Mesenteric fat pad (tissue), 1 donor: ENCODE measurements around the gene SSNA1. TPM values are rescaled to one million over a fixed set of nuclear protein-coding genes. Genes with fewer than 3 reads are reported as not detected.

Experiments
- DNase-seq: peaks from one replicate; pipeline ENCODE4 v3.0.0-alpha.2; 2020; ENCODE audit warnings: low spot score
- total RNA-seq: library from RNA; stranded (reverse); fragmentation: NEBNext Ultra II Directional; extraction: Animal tissue kit (Norgen Biotek cat#: 25700); gene quantifications from one replicate; pipeline ENCODE4 v1.2.1, GENCODE V29; 2021
- donor health status: DM: yes; HTN: yes; CAD: no.

SSNA1 gene
- total RNA-seq, 1 donor from 2014 or later, result 53.3 TPM

DNA sequence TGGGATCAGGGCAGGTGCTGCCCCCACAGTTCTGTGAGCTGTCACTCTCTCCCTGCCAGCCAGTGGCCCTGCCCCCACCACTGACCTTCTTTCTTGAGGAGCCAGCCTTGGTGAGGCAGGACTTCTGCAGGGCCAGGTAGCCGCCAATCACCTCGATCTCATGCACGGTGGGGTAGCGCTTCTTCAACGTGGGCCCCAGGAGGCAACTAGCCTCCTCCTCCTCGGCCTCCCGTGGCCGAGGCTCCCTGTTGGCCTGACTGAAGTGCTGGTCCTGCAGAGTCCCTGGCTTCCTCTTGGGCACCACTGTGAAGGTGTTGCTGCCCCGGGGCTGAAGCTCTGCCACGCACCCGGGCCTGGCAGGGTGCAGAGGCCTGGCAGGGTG lies 10.4 kb downstream of the SSNA1 start:
- DNase-seq, result no peak

DNA sequence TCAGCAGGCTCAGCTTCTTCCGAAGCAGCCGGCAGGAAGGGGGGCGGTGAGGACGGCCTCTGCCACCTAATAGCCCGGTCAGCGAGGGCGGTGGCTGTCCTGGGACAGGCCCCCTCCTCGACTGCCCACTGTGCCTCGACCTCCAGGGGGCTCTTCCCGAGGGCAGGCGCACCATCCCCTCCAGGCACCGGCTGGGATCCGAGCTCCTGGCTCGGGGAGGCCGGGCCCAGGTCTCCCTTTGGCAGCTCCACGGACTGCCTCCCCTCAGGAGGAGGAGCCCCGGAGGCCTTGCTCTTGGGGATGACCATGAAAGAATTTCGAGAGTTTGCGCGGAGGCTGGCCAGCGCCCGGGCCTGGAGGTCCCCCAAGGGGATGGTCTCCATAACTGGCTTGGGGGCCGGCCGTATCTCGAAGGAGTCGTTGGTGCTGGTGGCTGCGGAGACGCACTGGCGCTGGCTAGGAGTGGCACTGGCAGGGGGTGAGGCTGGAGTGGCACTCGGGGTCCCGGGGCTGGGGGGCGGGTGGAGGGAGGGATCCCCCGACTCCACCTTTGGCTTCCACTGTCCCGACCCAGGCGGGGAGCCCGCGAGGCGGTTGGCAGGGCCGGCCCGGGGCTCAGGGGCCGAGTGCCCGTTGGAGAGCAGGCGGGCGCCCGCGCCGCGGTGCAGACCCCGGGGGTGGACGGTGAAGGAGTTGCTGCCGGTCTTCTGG lies 11.1 kb downstream of the SSNA1 start:
- DNase-seq, result no peak

DNA sequence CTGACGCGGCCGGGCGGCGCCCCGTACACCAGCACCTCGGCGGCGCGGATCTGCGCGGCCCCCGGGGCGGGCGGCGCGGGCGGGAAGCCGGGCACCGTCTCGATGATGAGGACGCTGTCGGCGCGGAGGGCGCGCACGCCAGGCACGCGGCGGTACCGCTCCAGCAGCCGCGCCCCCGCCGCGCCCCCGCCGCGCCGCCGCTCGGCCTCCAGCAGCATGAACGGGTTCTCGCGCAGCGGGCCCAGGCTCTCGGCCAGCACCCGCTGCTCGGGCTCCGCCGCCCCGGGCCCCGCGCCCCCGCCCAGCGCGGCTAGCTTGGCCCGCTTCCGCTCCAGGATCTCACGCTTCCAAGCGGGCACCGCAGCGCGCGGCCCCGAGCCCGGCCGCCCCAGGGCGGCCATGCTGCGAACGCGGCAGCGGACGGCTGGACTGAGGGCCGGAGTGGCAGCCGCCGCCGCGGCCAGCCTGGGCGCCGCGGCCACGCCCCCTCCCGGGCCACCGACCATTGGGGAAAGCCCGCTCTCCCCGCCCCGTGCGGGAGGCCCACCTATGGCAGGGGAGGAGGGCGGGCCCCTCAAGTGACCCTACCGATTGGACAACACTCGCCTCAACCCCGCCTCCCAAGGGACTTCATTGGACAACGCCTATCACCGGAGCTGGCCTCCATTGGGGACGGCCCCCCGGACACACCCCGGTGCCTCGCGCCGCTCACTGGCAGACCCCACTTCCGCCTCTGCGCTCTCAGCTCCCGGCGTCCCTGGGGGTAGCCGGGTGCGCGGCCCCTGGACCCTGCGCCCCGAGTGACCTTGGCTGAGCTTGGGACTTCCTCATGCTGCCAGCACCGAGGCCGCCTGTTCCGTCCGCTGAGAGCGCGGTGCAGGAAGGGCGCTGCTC lies 12.1 kb downstream of the SSNA1 start, which contains the start of gene TPRN:
TPRN (minus strand) TSS at position 431 of the 894 bp plus-strand sequence; CDS start at position 401, 30 bp downstream.
- DNase-seq, result peak; percentile 99

DNA sequence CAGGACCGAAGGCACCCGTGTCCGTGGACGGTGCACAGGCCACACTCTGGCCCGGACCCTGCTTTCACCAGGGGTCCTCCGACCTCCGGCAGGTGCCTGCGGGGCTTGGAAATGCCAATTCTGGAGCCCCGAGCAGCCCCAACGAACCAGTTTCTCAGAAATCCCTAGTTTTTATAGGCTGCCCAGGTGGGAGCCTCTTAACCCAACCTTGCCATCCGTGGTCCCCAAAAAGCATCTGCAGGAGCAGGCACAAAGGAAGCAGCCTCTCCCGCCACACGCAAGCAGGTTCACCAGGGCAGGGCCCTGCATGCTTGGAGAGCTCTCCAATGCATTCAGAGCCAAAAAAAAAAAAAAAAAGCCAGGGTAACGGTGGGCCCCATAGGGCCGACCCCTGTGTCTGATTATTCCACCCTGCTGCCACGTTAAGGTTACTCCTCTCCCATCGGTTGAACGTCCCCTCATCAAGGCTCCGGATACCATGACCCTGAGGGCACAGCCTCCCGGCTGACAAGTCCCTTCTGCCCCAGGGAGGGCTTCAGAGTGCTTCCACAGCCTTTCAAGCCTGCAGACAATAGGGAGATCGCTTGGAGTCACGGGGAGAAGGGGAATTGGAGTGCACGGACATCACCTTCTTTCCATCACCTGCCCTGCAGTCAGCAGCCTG lies 12.9 kb downstream of the SSNA1 start:
- DNase-seq, result no peak

DNA sequence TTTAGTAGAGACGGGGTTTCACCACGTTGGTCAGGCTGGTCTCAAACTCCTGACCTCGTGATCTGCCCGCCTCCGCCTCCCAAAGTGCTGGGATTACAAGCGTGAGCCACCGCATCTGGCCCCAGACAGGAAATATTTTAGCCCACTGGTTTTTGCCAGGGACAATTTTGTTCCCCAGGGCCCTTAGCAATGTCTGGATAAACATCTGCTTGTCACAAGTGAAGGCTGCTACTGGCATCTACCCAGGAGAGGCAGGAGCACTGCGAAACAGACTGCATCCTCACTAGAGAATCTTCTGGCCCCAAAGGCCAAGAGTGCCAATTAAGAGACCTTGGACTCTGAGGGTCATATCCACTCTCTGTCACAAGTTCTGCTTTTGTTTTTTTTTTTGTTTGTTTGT lies 14.5 kb downstream of the SSNA1 start:
- DNase-seq, result no peak

DNA sequence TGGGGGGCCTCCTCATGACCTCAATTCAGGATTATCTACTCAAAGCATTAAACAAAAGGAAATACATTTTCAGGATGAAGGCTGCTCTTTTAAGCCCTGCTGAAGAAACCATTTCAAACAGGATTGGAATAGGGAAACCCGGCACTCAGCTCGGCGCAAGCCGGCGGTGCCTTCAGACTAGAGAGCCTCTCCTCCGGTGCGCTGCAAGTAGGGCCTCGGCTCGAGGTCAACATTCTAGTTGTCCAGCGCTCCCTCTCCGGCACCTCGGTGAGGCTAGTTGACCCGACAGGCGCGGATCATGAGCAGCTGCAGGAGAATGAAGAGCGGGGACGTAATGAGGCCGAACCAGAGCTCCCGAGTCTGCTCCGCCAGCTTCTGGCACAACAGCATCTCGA lies 16.3 kb downstream of the SSNA1 start:
- DNase-seq, result no peak

DNA sequence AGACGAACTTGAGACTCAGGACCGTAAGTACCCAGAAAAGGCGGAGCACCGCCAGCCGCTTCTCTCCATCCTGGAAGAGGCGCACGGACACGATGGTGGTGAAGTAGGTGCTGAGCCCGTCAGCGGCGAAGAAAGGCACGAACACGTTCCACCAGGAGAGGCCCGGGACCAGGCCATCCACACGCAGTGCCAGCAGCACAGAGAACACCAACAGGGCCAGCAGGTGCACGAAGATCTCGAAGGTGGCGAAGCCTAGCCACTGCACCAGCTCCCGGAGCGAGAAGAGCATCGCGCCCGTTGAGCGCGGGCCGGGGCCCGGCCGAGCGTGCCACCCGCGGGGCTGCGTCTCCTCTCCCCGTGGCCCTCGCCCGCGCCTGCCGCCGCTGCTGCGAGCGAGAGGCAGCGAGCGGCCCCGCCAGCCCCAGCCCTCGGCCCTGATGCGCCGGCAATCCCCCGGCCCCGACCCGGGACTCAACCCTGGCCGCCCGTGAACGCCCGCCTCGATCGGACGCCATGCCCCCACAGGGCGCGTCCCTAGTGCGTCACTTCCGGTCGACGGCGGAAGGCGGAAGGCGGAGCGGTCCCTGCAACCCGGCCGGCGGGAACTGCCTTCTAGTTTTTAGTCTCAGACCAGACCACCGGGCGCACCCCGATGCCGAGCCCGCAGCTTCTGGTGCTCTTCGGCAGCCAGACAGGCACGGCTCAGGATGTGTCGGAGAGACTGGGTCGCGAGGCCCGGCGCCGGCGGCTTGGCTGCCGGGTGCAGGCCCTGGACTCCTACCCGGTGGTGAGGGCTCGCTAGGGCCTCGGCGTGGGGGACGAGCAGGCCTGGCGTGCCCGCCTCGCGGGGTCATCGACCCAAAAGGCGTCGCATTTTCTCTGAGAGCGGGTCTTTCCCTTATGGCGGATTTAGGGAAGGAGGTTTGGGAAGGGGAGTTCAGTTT lies 16.9 kb downstream of the SSNA1 start, which contains the start of the genes NDOR1 and TMEM203:
NDOR1 (plus strand) TSS at position 575 of the 944 bp plus-strand sequence; CDS start at position 653, 78 bp downstream.
TMEM203 (minus strand) TSS at position 523 of the 944 bp plus-strand sequence; CDS start at position 289, 234 bp downstream.
- peak; percentile 98 for DNase-seq

DNA sequence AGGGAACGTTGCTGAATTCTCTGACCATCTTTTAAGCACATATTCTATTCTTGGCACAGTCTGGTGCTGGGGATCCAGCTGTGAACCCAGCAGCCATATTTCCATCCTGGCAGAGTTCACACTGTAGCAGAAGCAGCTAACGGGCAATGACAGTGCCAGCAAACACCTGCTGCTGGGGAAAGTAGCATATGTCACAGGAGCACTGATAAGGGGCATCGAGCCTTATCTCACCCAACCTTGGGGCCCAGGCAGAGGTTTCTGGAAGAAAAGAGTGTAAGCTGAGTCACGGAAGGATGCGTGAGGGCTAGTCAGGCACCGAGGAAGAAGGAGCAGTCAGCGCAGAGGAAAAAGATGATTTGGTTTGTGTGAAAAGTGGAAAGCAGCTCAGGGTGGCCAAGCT lies 18.1 kb downstream of the SSNA1 start:
- no peak for DNase-seq

DNA sequence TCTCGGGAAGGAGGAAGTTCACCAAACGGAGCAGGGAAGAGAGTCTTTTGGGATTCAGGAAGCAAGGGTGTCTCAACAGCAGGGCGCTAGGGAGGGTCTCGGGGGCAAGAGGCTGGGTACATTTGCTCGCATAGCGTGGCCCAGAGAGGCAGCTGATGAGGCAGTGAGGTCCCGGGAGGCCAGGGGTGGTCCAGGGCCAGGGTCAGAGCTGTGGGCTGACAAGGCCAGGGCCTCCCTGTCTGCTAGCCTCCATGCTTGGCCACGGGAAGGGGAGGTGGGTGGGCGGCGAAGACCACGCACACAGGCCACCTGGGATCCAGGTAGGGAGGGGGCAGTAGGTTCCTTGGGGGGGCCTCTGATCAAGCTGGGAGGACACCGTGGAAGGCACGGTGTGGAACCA lies 23.1 kb downstream of the SSNA1 start:
- no peak for DNase-seq

DNA sequence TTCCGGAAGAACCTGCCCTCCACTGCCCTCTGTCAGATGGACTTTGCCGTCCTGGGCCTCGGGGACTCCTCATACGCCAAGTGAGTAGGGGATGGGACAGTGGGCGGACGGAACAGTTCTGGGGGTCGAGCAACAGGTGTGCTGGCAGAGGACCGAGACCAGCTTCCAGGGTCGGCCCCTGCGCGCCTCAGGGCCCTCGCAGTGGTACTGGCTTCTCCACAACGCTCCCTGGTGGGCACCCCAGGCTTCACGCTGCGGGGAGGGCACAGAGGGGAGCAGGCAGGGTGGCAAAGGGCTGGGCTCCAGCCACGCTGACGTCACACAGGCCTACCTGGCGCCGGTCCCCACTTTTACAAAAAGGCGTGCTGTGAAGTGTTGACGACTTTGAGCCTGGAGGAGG lies 24.0 kb downstream of the SSNA1 start:
- no peak for DNase-seq

DNA sequence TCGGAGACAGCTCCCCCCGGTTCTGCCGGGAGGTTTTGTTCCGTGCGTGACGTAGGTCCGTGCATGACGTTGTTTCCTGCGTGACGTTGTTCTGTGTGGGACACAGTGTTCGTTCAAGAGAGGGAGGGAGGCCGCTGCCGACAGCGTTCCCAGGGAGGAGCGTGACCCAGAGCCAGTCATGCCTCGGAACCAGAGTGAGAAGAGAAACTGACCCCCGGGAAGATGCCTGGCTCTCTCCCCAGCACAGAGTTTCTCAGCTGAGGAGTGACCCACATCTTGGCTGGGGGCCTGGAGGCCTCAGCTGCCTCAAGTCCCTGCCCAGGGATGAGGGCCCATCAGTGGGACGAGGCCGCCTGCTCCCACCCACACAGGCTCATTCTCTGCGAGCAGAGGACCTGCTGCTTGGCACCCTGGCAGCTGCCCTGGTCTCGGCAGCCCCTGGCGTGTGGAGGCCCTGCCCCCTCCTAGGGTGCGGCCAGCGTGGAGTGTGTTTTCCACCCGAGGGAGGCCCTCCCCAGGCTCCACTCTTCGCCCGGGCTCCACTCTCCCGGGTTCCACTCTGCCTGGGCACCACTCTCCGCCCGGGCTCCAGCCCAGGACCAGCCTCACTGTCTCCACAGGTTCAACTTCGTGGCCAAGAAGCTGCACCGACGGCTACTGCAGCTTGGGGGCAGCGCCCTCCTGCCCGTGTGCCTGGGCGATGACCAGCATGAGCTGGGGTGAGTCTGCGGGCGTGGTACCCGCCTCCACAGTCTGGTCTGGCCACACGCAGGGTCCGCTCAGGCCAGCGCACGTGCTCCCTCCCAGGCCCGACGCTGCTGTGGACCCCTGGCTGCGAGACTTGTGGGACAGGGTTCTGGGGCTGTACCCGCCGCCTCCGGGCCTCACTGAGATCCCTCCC lies 24.9 kb downstream of the SSNA1 start:
- no peak for DNase-seq

DNA sequence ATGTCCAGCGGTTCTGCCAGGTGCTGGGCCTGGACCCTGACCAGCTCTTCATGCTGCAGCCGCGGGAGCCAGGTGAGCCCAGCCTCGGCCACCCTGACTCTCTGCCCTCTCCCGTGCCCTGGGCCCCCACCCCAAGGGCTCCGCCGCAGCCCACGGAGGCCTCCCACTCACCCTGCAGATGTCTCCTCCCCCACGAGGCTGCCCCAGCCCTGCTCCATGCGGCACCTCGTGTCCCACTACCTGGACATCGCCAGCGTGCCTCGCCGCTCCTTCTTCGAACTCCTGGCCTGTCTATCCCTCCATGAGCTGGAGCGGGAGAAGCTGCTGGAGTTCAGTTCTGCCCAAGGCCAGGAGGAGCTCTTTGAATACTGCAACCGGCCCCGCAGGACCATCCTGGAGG lies 26.1 kb downstream of the SSNA1 start:
- DNase-seq, result no peak

DNA sequence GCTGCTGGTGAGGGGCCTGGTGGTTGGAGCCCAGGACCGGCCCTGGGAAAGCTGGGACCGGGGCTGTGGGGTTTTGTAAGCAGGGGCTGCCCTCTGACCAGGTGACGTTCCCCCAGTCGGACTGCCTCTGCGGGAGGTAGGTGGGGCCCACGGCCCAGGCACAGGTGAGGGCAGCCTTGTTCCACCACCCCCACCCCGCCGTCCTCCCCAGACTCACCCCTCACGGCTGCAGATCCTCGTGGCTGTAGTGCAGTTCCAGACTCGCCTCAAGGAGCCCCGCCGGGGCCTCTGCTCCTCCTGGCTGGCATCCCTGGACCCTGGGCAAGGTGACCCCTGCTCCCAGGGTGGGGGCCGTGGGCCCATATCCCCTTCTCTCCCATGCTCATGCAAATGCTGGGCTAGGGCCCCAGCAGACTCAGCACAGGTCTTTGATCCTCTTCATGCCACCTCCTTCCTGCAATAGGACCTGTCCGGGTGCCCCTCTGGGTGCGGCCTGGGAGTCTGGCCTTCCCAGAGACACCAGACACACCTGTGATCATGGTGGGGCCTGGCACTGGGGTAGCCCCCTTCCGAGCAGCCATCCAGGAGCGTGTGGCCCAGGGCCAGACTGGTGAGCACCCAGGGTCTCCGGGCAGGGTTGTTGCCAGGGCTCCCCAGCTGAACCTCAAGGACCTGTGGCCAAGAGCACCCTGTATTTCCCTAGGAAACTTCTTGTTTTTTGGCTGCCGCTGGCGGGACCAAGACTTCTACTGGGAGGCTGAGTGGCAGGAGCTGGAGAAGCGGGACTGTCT lies 26.9 kb downstream of the SSNA1 start:
- no peak for DNase-seq

DNA sequence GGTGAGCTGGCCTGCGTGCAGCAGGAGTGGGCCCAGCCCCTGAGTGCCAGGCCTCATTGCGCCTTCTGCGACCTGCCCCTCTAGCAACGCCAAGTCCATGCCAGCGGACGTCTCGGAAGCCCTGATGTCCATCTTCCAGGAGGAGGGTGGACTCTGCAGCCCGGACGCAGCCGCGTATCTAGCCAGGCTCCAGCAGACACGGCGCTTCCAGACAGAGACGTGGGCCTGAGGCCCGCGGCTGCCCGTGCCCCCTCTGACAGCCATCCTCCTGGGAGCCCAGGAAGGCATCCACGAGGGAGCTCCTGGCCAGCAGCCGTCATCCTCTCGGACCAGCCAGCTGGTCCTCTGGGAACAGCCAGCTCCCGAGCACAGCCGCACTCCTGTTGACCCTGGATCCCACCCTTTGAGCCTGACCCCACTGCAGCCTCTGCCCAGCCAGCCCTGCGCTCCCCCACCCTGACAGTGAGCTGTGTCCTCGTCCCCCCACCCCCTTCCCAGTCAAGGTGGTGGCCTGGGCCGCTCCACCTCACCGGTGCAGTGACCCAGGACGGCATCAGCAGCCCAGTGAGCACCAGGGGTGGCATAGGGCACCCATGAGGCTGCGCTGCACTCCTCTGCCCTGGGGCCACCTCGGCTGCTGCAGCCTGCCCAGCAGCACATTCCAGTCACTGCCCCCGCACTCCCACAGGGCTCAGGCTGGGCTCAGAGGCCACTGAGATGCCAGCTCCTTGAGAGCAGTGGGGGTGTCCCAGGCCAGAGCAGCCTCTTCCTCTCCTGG lies 27.9 kb downstream of the SSNA1 start:
- DNase-seq, result no peak

DNA sequence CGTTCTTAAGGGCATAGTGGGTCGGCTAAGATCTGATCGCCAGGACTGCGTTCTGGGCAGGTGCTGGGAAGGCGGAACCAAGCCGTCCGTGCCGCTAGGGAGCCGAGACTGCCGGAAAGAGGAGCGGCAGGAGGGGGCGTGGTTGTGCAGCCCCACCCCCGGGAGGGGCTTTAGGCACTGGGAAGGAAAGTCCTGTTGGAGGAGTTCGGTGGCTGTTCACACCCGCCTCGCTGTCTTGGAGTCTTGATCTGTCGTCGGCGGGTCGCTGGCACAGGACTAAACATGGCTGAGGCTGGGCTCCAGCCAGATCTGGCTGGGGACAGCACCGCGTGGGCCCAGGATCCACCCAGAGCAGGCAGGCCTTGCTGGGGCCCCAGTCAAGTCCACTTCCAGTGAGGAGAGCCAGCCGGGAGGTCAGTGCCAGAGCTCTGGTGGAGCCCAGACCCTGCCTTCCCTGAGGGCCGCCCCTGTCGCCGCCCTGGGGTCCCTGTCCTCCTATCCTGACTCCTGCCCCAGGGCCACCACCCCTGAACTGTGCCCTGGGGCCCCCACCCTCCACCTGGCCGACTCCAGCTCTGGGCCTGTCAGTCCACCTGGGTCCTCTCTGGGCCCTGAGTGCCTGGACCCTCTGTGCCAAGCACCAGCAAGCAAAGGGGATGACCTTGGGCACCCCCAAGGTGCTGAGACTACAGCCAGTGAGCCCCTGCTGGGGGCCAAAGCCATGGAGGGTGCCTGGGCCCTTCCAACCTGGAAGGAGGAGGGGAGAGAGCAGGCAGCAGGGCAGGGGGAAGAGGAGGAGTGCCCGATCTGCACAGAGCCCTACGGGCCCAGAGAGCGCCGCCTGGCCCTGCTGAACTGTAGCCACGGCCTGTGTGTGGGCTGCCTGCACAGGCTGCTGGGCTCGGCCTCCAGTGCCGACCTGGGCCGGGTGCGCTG lies 29.1 kb downstream of the SSNA1 start:
- DNase-seq, result no peak

DNA sequence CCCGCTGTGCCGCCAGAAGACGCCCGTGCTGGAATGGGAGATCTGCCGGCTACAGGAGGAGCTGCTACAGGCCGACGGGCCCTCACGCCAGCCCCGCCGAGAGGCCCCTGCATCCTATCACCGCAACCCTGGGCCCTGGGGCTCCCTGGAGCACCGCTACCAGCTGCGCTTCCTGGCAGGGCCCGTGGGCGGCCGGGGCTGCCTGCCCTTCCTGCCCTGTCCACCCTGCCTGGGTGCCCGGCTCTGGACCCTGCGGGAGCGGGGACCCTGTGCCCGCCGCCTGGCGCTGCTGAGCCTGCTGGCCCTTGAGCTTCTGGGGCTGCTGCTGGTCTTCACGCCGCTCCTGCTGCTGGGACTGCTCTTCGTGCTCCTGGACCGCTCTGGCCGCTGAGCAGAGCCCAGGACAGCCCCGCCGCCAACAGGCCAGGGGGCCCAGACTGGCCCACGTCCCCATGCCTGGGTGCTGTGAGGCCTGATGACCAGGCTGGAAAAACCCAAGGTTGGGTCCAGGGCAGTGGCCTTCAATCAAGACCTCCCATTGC lies 29.8 kb downstream of the SSNA1 start:
- no peak for DNase-seq
